ENCODE measurements around the gene ZNF547.
A peak's percentile ranks its signal among the peaks of the same experiment; 100 is the strongest.
"Not testable (repeated sequence)": the region's sequence is repeated elsewhere in the genome, so short reads cannot be mapped to it uniquely, and the experiment has no call there.

The ZNF547 gene

GRCh38 chr19:57362997-57363687 lies at the start of gene ZNF547, which contains the start of gene TRAPPC2B:
ZNF547 (plus strand) TSS chr19:57363551; CDS start chr19:57368556, 5,005 bp downstream.
TRAPPC2B (plus strand) TSS chr19:57363551; CDS start chr19:57364834, 1,283 bp downstream.
- DNase-seq, result peak; percentile 99

- no peak for DNase-seq
Observed at GRCh38 chr19:57314146-57314545, 49.2 kb upstream of the ZNF547 start.

- no peak for DNase-seq
Observed at GRCh38 chr19:57317503-57317902, 45.8 kb upstream of the ZNF547 start.

GRCh38 chr19:57319869-57320179 lies 43.5 kb upstream of the ZNF547 start:
- no peak for DNase-seq

- DNase-seq, result peak; percentile 94
Observed at GRCh38 chr19:57320180-57321084, 42.9 kb upstream of the ZNF547 start, which contains the start of gene ZNF543. ZNF543 (plus strand) TSS chr19:57320472; CDS start chr19:57320854, 382 bp downstream.

- no peak for DNase-seq
Observed at GRCh38 chr19:57321116-57321515, 42.2 kb upstream of the ZNF547 start.

GRCh38 chr19:57321751-57322150 lies 41.6 kb upstream of the ZNF547 start:
- no peak for DNase-seq

- DNase-seq, result no peak
Observed at GRCh38 chr19:57324992-57325391, 38.4 kb upstream of the ZNF547 start.

- no peak for DNase-seq
Observed at GRCh38 chr19:57327993-57328392, 35.4 kb upstream of the ZNF547 start.

GRCh38 chr19:57334191-57334590 lies 29.2 kb upstream of the ZNF547 start:
- DNase-seq, result no peak

GRCh38 chr19:57338877-57339276 lies 24.5 kb upstream of the ZNF547 start:
- DNase-seq, result no peak

GRCh38 chr19:57342582-57342981 lies 20.8 kb upstream of the ZNF547 start:
- no peak for DNase-seq

GRCh38 chr19:57348136-57348535 lies 15.2 kb upstream of the ZNF547 start:
- DNase-seq, result no peak

GRCh38 chr19:57350877-57351805 lies 12.2 kb upstream of the ZNF547 start, which contains the start of gene ZNF304:
ZNF304 (plus strand) TSS chr19:57351271; CDS start chr19:57351665, 394 bp downstream.
- peak; percentile 93 for DNase-seq

- no peak for DNase-seq
Observed at GRCh38 chr19:57351867-57352266, 11.5 kb upstream of the ZNF547 start.

- no peak for DNase-seq
Observed at GRCh38 chr19:57355916-57356315, 7.4 kb upstream of the ZNF547 start.

- DNase-seq, result no peak
Observed at GRCh38 chr19:57357406-57357805, 5.9 kb upstream of the ZNF547 start.

- DNase-seq, result no peak
Observed at GRCh38 chr19:57359300-57359699, 4.1 kb upstream of the ZNF547 start.

- DNase-seq, result no peak
Observed at GRCh38 chr19:57362419-57362818, 932 bp upstream of the ZNF547 start.

- no peak for DNase-seq
Observed at GRCh38 chr19:57363688-57364181, 384 bp downstream of the ZNF547 start.

- no peak for DNase-seq
Observed at GRCh38 chr19:57366776-57367175, 3.4 kb downstream of the ZNF547 start.

GRCh38 chr19:57374179-57374578 lies 10.8 kb downstream of the ZNF547 start:
- DNase-seq, result no peak

GRCh38 chr19:57374647-57375046 lies 11.3 kb downstream of the ZNF547 start:
- DNase-seq, result not testable (repeated sequence)

All from NCI-H2029 (cell line).